MCF 10A (cell line): ENCODE data around the gene COL13A1. TPM values are rescaled to one million over a fixed set of nuclear protein-coding genes. Genes with fewer than 3 reads are reported as not detected.
A peak's percentile ranks its signal among the peaks of the same experiment; 100 is the strongest.

Experiments used
- BruUV-seq: library from RNA; stranded (reverse); fragments of 400-500 nt; replicated peaks from 2 replicates; lab custom pipeline; 2021; lab: Mats Ljungman, UMichigan
- CTCF ChIA-PET: fragments of 300-600 bp; sonication (Branson Sonifier 250); formaldehyde crosslinking; extraction: SDS; loops from one replicate; lab custom pipeline; 2021; ENCODE audit warnings: antibody characterized with exemption, inconsistent platforms; lab: Yijun Ruan, JAX
- POLR2A ChIA-PET: fragments of 300-600, 350-650 bp; sonication (Branson Sonifier 250); formaldehyde crosslinking; extraction: SDS; loops from one replicate; lab custom pipeline; 2020; ENCODE audit warnings: antibody characterized with exemption, inconsistent platforms; lab: Yijun Ruan, JAX
- DNase-seq: peaks from one replicate; pipeline ENCODE4 v3.0.0-alpha.2; 2018; ENCODE audit not compliant: unreplicated experiment
- H3K27ac Mint-ChIP-seq: one replicate; pipeline ENCODE4 v1.8.0; 2022; ENCODE audit warnings: mild to moderate bottlenecking, low read depth, mixed read lengths; ENCODE audit not compliant: unreplicated experiment
- H3K27me3 Mint-ChIP-seq: one replicate; pipeline ENCODE4 v1.8.0; 2022; ENCODE audit warnings: mixed read lengths; ENCODE audit not compliant: insufficient read depth, unreplicated experiment
- H3K36me3 Mint-ChIP-seq: one replicate; pipeline ENCODE4 v1.8.0; 2022; ENCODE audit warnings: mild to moderate bottlenecking, moderate library complexity, mixed read lengths; ENCODE audit not compliant: insufficient read depth, unreplicated experiment
- H3K4me1 Mint-ChIP-seq: one replicate; pipeline ENCODE4 v1.8.0; 2022; ENCODE audit warnings: mixed read lengths; ENCODE audit not compliant: insufficient read depth, unreplicated experiment
- H3K4me3 Mint-ChIP-seq: one replicate; pipeline ENCODE4 v1.8.0; 2022; ENCODE audit warnings: mild to moderate bottlenecking, moderate library complexity, mixed read lengths; ENCODE audit not compliant: unreplicated experiment
- H3K9me3 Mint-ChIP-seq: one replicate; pipeline ENCODE4 v1.8.0; 2022; ENCODE audit warnings: mixed read lengths; ENCODE audit not compliant: unreplicated experiment
- intact Hi-C: fragments of 100-400 bp; cut with micrococcal nuclease; formaldehyde crosslinking; loops from 2 replicates; pipeline ENCODE4 v1.14.1; 2022
- total RNA-seq: library from RNA; stranded (reverse); gene quantifications from 2 replicates; pipeline ENCODE4 v1.2.3, GENCODE V29; 2022
- TF ChIP-seq, protein P1 (sequence below): fragments of 200-600 bp; IDR thresholded peaks from one replicate; pipeline ENCODE4 v1.8.0; 2022; ENCODE audit warnings: antibody characterized with exemption, mild to moderate bottlenecking; ENCODE audit not compliant: unreplicated experiment

The COL13A1 gene
- total RNA-seq, 1 experiment from 2014 or later = 0.47 TPM

DNA sequence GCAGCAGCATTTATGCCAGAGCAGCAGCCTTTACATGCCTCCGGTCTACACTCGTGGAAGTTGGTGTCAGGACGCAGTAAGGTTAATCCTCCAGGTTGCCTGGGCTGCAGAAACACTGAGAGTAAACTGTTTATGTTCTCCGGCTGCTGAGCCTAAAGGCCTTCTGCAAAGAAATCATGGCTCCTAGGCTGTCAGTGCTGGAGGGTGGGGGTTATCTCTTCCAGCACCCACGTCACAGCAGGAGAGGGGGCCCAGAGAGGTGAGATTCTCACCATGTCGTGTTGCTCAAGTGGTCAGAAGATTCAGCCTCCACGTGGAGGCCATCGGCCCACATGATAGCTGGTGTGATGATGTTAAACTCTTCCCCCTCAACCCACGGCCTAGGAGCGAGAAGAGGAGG is 41.2 kb downstream of the COL13A1 start:
- H3K4me1 Mint-ChIP-seq = peaks cover 12% of the 10 kb centered on the region
- no peaks in the 10 kb centered on the region for H3K36me3 Mint-ChIP-seq
- ChIA-PET POLR2A (no interaction called here), CTCF (interaction anchor here (1.2 kb wide), 1 partner anchor 53 kb away, joined by 3 read pairs; no protein-coding TSS in a partner anchor)
- H3K27me3 Mint-ChIP-seq = no peaks in the 10 kb centered on the region
- no TSS peak for BruUV-seq
- intact Hi-C loops = no loop called here
- no peak overlapping the region for H3K4me3 Mint-ChIP-seq
- no peaks in the 10 kb centered on the region for H3K9me3 Mint-ChIP-seq
- DNase-seq = no peak
- H3K27ac Mint-ChIP-seq = no peak overlapping the region
- TF ChIP-seq, protein P1, sequence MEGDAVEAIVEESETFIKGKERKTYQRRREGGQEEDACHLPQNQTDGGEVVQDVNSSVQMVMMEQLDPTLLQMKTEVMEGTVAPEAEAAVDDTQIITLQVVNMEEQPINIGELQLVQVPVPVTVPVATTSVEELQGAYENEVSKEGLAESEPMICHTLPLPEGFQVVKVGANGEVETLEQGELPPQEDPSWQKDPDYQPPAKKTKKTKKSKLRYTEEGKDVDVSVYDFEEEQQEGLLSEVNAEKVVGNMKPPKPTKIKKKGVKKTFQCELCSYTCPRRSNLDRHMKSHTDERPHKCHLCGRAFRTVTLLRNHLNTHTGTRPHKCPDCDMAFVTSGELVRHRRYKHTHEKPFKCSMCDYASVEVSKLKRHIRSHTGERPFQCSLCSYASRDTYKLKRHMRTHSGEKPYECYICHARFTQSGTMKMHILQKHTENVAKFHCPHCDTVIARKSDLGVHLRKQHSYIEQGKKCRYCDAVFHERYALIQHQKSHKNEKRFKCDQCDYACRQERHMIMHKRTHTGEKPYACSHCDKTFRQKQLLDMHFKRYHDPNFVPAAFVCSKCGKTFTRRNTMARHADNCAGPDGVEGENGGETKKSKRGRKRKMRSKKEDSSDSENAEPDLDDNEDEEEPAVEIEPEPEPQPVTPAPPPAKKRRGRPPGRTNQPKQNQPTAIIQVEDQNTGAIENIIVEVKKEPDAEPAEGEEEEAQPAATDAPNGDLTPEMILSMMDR = no peak

DNA sequence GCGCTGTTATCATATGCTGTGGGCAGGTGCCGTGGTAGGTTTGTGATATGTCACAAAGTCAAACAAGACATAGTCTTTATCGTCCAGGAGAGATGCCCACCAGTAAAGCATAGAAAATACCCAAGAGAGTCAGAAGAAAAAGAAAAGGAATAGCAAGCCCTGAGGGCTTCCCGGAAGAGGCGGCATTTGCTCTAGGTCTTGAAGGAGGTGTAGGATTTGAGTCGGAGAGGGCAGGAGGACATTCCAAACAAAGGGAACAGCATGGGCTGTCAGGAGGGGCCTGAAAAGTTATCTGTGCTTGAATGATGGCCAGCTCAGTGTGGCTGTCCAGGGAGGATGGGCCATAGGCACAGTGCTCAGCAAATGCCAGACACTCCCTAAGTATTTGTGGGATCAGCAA is 42.2 kb downstream of the COL13A1 start:
- Mint-ChIP-seq H3K4me1 (peaks cover 12% of the 10 kb centered on the region), H3K4me3 (no peak overlapping the region), H3K36me3 (no peaks in the 10 kb centered on the region), H3K27me3 (no peaks in the 10 kb centered on the region), H3K27ac (no peak overlapping the region), H3K9me3 (no peaks in the 10 kb centered on the region)
- no peak for DNase-seq
- TF ChIP-seq, protein P1 = no peak
- intact Hi-C loops = no loop called here
- BruUV-seq = no TSS peak
- CTCF ChIA-PET = no interaction called here
- POLR2A ChIA-PET = interaction anchor here (0.6 kb wide), 1 partner anchor 480 kb away, joined by 4 read pairs; no protein-coding TSS in a partner anchor

DNA sequence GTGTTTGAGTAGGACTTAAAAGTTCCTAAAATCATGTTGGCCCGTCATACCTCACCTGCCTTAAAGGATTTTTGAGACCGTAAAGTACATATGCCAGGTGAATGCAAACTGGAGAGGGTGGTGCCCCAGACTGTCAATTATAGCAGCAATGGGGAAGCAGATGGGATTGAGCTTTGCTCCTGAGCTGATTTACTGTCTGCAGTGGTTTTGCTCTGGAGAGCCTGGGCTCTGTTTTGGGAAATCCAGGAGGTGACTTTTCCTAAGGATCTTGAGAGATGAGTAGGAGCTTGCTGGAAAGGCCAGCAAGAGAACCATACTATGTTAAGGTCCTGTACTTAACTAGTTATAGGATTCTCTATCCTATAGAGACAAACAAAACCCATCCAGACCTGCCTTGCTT is 43.0 kb downstream of the COL13A1 start:
- no peak for DNase-seq
- H3K4me1 Mint-ChIP-seq = peaks cover 4% of the 10 kb centered on the region
- no peaks in the 10 kb centered on the region for H3K27me3 Mint-ChIP-seq
- no peaks in the 10 kb centered on the region for H3K36me3 Mint-ChIP-seq
- ChIA-PET POLR2A (no interaction called here), CTCF (no interaction called here)
- H3K9me3 Mint-ChIP-seq = no peaks in the 10 kb centered on the region
- no TSS peak for BruUV-seq
- TF ChIP-seq, protein P1 = no peak
- no peak overlapping the region for H3K4me3 Mint-ChIP-seq
- intact Hi-C loops = no loop called here
- H3K27ac Mint-ChIP-seq = no peak overlapping the region

DNA sequence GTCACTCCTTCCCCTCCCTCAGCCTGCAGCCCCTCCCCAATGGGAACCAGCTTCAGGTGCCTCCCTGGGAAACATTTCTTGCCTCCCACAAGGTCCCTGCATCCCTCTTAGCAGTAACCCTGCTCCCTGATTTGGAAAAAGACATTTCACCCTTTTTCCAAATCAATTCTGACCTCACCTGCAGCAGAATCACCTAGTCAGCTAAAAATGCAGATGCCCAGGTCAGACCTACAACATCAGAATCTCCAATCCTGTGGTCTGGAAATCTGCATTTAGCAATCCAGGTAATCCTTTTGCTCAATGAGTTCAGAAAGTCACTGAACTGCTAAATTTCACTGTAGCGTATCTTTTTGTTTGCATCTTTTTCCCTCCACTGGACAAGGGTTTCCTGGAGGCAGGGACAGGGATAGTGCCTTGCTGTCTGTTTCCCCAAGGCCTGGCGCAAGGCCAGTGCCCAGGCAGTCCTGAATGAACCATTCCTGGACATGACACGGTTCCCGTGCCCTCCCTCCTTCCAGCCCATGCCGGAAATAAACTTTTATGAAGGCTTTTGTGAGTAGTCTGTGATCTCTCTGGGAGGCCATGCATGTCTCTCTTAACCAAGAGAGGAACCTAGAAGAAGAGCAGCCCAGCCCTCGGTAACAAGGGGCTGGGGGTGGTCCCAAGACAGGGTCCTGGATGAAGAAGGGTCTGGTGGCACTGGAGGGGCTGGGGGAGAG is 44.0 kb downstream of the COL13A1 start:
- Mint-ChIP-seq H3K36me3 (no peaks in the 10 kb centered on the region), H3K4me3 (no peak overlapping the region), H3K27me3 (no peaks in the 10 kb centered on the region), H3K4me1 (no peaks in the 10 kb centered on the region), H3K9me3 (no peaks in the 10 kb centered on the region), H3K27ac (no peak overlapping the region)
- intact Hi-C loops = no loop called here
- BruUV-seq = no TSS peak
- TF ChIP-seq, protein P1 = no peak
- CTCF ChIA-PET = interaction anchor here (0.5 kb wide), 1 partner anchor 195 kb away, joined by 3 read pairs; no protein-coding TSS in a partner anchor
- POLR2A ChIA-PET = no interaction called here
- DNase-seq = peak; percentile 59
